Activated T-cell treated with anti-CD3 and anti-CD28 coated beads, Interleukin-2, amount 50 U/mL, for 24 hours (primary cell): ENCODE measurements around the gene VPS37C.

ENCODE experiments used
- DNase-seq: peaks from one replicate; pipeline ENCODE4 v3.0.0-alpha.2; 2020
- H3K27ac Mint-ChIP-seq: 2 replicates; pipeline ENCODE4 v1.8.0; 2020; ENCODE audit warnings: mild to moderate bottlenecking, mixed read lengths
- H3K27me3 Mint-ChIP-seq: 2 replicates; pipeline ENCODE4 v1.8.0; 2020; ENCODE audit warnings: mixed read lengths
- H3K36me3 Mint-ChIP-seq: 2 replicates; pipeline ENCODE4 v1.8.0; 2020; ENCODE audit warnings: low read depth, mixed read lengths
- H3K4me1 Mint-ChIP-seq: 2 replicates; pipeline ENCODE4 v1.8.0; 2020; ENCODE audit warnings: low read depth, mixed read lengths
- H3K4me3 Mint-ChIP-seq: 2 replicates; pipeline ENCODE4 v1.8.0; 2020; ENCODE audit warnings: mild to moderate bottlenecking, moderate library complexity, mixed read lengths
- H3K9me3 Mint-ChIP-seq: 2 replicates; pipeline ENCODE4 v1.8.0; 2020; ENCODE audit warnings: mixed read lengths

The VPS37C gene

DNA sequence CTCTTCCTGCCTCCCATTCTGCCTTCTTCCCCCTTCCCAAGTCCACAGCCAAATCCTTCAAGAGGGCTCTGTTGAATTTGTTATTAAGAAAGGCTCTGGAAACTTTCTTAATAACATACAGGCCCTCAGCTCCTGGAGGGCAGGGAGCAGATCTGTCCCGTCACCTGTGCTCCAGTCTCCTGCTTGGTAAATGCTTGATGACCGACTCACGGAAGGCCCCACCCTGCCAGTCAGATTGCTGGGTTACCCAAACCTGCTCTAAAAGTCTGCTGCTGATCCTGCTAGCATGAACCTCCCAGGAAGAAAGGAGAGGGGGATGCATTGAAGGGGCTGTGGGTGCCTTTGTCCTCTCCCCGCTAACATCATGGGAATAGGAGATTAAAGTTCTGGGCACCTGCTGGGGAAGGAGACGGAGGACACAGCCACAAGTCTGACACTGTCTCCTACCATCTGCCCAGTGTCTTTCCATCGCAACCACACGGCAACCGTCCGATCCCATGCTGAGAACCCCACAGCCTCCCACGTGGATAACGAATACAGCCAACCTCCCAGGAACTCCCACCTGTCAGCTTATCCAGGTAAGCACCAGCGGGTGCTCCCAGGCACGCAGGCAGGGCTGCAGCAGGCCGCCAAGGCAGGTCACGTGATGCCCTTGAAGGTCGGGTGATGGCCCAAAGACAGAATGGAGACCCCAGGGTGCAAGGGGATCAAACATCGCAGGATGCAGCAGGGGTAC, 36.5 kb downstream of the VPS37C start:
- Mint-ChIP-seq H3K36me3 (peaks cover 86% of the 10 kb centered on the region), H3K27ac (peak overlapping the region; percentile 76), H3K9me3 (no peaks in the 10 kb centered on the region), H3K4me1 (peaks cover 65% of the 10 kb centered on the region), H3K27me3 (no peaks in the 10 kb centered on the region), H3K4me3 (no peak overlapping the region)
- DNase-seq, result no peak

DNA sequence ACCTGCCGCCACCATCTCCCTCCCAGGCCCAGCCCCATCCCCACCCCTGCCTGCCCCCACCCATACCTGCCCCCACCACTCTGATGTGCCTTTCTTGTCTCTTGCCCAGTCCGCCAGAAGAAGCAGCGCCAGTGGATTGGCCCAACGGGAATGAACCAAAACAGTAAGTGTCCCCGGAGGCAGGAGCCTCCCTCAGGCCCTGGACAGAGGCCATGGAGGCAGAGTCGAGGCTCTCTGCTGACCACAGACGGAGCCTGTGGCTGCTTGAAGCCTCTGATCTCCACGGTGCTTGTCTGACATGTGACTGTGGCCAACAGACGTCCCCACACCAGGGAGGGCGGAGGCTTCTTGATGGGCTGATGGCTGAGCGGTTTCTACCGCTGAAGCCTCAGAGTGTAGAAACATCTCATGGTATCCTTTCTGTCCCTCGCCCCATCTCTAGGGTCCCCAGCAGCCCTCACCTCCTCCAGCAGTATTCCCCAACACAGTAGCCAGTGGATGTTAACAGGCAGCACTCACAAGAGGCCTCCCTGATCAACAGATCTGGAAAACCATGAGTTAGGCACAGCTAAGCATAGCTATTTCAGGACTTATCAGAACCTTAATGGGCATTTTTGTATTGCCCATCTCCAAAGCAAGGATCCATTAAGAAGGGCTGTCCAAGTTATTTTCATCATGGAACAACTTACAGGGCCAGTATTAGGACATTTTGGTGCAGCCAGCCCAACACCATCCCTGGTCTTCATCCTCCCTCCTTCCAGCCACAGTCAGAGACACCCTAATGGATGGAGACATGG, 37.3 kb downstream of the VPS37C start:
- Mint-ChIP-seq H3K9me3 (no peaks in the 10 kb centered on the region), H3K36me3 (peaks cover 94% of the 10 kb centered on the region), H3K27ac (peak overlapping the region; percentile 76), H3K4me3 (no peak overlapping the region), H3K4me1 (peaks cover 65% of the 10 kb centered on the region), H3K27me3 (no peaks in the 10 kb centered on the region)
- DNase-seq, result no peak

DNA sequence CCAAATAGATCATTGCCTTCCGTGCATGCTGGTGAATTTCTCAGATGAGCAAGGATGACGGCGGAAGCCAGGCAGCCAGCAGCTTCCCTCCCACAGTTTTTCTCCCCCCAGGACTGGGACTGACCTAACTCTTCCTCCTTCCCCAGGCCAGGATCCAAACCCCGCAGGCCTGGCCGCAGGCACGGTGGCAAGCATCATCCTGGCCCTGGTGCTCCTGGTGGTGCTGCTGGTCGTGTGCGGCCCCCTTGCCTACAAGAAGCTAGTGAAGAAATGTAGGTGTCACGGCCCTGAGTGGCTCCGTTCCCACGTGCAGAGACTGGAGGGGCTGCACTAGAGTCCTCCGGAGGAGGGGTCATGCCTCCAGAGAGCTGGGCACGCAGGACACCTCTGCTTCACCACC, 38.5 kb downstream of the VPS37C start:
- peaks cover 97% of the 10 kb centered on the region for H3K36me3 Mint-ChIP-seq
- no peak for DNase-seq
- H3K27ac Mint-ChIP-seq, result peak overlapping the region; percentile 79

DNA sequence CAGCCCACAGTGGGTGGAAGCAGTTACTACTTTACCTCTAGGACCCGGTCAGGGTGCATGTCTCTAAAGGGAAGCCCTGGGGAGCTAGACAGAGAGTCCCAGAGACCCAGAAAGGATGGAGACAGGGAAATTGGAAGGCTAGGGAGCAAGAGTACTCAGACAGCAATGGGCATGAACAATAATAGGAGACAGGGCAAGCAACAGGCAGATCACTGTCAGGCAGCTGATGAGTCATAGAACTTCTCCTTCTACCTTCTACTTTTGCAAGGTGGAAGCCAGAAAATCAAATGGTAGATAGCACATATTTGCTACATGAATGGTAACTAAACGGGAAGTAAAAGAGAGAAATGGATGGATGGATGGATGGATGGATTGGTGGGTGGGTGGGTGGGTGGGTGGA, 39.3 kb downstream of the VPS37C start:
- Mint-ChIP-seq H3K9me3 (no peaks in the 10 kb centered on the region), H3K27ac (peak overlapping the region; percentile 95), H3K27me3 (no peaks in the 10 kb centered on the region), H3K4me3 (no peak overlapping the region), H3K36me3 (peaks cover 97% of the 10 kb centered on the region), H3K4me1 (peaks cover 66% of the 10 kb centered on the region)
- no peak for DNase-seq

More for the DNA sequence above, 38.5 kb downstream of the VPS37C start:
- Mint-ChIP-seq H3K9me3 (no peaks in the 10 kb centered on the region), H3K27me3 (no peaks in the 10 kb centered on the region), H3K4me1 (peaks cover 66% of the 10 kb centered on the region), H3K4me3 (no peak overlapping the region)

DNA sequence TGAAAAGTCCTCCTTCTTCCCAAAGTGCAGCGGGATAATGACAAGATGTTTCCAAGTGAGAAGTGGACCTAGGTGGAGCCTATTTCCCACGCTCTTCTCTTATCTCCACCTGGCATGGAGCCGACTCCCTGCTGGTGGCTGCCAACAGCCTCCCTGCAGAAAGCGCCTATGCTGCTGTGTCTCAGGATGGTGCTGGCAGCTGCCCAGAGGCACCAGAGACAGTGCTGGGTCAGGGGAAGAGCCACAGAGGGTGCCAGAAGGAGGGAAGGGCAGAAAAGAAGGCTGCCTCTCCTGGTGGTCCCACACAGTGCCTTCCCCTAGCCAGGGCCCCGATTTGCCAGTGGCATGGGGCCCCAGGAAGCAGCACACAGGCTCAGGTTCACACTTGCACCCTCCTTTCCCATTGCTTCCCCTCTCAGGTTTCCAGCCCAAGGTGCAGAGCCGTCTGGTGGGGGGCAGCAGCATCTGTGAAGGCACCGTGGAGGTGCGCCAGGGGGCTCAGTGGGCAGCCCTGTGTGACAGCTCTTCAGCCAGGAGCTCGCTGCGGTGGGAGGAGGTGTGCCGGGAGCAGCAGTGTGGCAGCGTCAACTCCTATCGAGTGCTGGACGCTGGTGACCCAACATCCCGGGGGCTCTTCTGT, 39.9 kb downstream of the VPS37C start:
- Mint-ChIP-seq H3K36me3 (peaks cover 97% of the 10 kb centered on the region), H3K4me3 (no peak overlapping the region), H3K27me3 (no peaks in the 10 kb centered on the region), H3K4me1 (peaks cover 68% of the 10 kb centered on the region), H3K27ac (peak overlapping the region; percentile 95), H3K9me3 (peaks cover 3% of the 10 kb centered on the region)
- no peak for DNase-seq

DNA sequence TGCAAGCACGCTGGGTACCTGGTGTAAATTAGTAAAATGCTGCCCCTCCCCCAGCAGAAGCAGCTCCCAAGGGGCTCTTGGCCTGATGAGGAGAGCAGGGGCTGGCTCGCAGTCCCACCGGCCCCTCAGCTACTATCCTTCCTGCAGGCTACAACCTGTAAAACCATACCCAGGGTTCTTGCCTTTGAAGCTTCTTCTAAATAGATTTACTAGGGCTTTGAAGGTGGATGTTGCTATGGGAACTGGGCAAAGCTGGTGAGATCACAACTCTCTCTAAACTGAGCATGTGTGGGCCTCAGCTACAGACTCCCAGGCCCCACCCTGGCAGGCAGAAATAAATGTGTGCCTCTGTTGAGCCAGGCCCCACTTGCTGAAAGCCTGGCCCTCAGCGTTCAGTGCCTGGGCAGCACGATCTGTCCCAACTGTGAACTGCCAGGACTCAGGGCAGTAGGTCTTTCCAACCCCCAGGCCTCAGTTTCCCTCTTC, 40.5 kb downstream of the VPS37C start:
- H3K4me1 Mint-ChIP-seq, result peaks cover 69% of the 10 kb centered on the region
- DNase-seq, result no peak
- H3K36me3 Mint-ChIP-seq, result peaks cover 97% of the 10 kb centered on the region
- H3K27ac Mint-ChIP-seq, result peak overlapping the region; percentile 95
- no peak overlapping the region for H3K4me3 Mint-ChIP-seq
- peaks cover 3% of the 10 kb centered on the region for H3K9me3 Mint-ChIP-seq
- no peaks in the 10 kb centered on the region for H3K27me3 Mint-ChIP-seq

DNA sequence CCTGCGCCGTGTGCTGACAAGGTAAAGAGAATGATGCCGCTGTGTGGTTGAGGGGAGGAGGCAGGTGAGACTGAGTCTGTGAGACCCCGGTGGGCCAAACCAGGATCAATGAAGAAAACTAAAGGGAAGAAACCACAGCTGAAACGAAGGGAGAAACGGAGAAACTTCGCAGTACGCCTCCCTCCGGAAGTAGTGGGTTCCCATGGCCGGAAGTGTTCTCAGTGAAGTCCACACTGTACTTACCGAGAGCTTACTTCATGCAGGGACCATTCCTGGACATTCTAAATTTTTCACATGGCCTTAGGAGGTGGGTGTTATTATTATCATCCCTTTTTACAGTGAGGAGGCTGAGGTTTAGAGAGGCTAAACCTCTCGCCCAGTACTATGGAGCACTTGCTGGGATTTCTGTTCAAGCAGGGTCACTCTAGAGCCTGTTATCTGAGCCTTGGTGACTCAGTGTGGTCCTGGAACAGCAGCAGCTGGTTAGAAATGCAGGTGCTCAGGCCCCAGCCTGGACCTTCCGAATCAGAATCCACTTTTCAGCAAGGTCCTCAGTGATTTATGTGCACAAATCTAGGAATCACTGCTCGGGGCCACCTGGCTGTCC, 41.0 kb downstream of the VPS37C start:
- H3K4me1 Mint-ChIP-seq, result peaks cover 73% of the 10 kb centered on the region

DNA sequence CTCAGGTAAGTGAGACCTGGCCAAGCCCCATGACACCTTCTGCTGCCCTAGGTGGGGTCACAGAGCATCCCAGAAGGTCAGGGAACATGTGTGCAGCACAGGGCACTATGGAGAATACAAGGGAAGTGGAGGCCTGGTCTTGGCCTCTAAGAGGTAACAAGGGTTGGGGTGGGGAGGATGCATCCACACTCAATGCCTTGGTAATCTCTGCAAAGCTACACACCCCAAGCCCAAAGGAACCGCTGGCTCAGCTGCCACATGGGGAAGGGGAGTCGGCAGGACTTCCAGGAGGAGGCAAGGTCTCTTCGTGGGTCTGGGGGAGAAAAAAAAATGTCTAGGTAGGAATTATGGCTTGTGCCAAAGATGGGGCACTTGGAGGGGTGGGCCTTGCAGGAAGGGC, 41.7 kb downstream of the VPS37C start:
- H3K4me3 Mint-ChIP-seq, result peak overlapping the region; percentile 62
- peaks cover 97% of the 10 kb centered on the region for H3K36me3 Mint-ChIP-seq
- H3K27me3 Mint-ChIP-seq, result no peaks in the 10 kb centered on the region
- DNase-seq, result no peak
- peak overlapping the region; percentile 95 for H3K27ac Mint-ChIP-seq
- peaks cover 3% of the 10 kb centered on the region for H3K9me3 Mint-ChIP-seq
- H3K4me1 Mint-ChIP-seq, result peaks cover 80% of the 10 kb centered on the region

More for the DNA sequence above, 41.0 kb downstream of the VPS37C start:
- Mint-ChIP-seq H3K36me3 (peaks cover 97% of the 10 kb centered on the region), H3K4me3 (peak overlapping the region; percentile 62), H3K27ac (peak overlapping the region; percentile 95), H3K27me3 (no peaks in the 10 kb centered on the region), H3K9me3 (peaks cover 3% of the 10 kb centered on the region)
- DNase-seq, result peak; percentile 34

DNA sequence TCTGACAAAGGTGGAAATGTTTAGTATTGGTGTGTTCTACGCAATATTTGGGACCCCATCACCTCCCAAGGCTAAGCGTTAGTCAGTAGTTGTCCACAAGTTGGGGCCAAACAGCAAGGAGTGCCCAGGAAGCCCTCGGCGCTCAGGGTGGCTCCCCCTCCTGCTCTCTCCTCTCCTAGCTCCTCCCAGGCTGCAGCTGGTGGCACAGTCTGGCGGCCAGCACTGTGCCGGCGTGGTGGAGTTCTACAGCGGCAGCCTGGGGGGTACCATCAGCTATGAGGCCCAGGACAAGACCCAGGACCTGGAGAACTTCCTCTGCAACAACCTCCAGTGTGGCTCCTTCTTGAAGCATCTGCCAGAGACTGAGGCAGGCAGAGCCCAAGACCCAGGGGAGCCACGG, 42.2 kb downstream of the VPS37C start:
- Mint-ChIP-seq H3K36me3 (peaks cover 97% of the 10 kb centered on the region), H3K4me3 (peak overlapping the region; percentile 35), H3K27me3 (no peaks in the 10 kb centered on the region), H3K27ac (peak overlapping the region; percentile 95), H3K4me1 (peaks cover 83% of the 10 kb centered on the region), H3K9me3 (peaks cover 3% of the 10 kb centered on the region)
- peak; percentile 35 for DNase-seq

DNA sequence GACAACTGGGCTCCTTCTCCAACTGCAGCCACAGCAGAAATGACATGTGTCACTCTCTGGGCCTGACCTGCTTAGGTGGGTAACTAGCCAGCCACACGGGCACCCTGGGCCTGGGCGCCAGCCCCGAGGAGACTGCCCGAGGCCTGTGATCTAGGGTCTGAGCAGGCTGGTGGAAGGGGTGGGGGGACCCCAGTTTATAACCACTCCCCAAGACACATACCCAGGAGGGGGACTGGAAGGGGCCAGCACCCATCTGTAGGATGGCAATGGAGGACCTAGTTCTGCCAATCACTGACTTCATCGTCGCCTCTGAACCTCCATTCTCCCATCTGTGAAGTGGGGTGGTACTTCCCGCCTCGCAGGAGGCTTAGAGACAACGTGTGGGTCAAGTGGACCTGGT, 42.8 kb downstream of the VPS37C start:
- peak; percentile 31 for DNase-seq
- peaks cover 88% of the 10 kb centered on the region for H3K4me1 Mint-ChIP-seq
- H3K4me3 Mint-ChIP-seq, result peak overlapping the region; percentile 30
- H3K9me3 Mint-ChIP-seq, result peaks cover 3% of the 10 kb centered on the region
- H3K27ac Mint-ChIP-seq, result peak overlapping the region; percentile 95
- H3K36me3 Mint-ChIP-seq, result peaks cover 98% of the 10 kb centered on the region
- no peaks in the 10 kb centered on the region for H3K27me3 Mint-ChIP-seq

DNA sequence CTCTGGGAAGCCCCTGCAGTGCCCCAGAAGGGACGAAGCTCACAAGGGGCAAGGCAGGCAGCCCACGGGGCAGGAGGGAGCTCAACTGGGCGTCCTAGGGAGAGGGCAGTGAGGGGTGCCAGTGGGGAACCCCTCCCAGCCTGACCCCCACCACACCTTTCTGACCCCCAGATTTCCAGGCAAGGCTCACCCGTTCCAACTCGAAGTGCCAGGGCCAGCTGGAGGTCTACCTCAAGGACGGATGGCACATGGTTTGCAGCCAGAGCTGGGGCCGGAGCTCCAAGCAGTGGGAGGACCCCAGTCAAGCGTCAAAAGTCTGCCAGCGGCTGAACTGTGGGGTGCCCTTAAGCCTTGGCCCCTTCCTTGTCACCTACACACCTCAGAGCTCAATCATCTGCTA, 43.2 kb downstream of the VPS37C start:
- peak overlapping the region; percentile 95 for H3K27ac Mint-ChIP-seq
- peaks cover 98% of the 10 kb centered on the region for H3K36me3 Mint-ChIP-seq
- DNase-seq, result peak; percentile 30
- peaks cover 88% of the 10 kb centered on the region for H3K4me1 Mint-ChIP-seq
- H3K27me3 Mint-ChIP-seq, result no peaks in the 10 kb centered on the region
- H3K4me3 Mint-ChIP-seq, result no peak overlapping the region
- peaks cover 3% of the 10 kb centered on the region for H3K9me3 Mint-ChIP-seq

DNA sequence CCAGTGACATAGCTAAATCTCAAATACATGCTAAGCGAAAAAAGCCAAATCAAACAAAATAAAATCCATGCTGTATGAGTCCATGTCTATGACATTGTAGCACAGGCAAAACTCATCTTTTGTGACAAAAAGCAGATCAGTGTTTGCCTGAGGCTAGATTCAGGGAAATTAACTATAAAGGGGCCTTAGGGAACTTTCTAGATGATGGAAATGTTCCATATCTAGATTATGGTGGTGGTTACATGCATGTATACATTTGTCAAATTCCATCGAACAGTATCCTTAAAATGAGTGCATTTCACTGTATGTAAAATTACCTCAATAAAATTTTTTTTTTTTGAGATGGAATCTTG, 44.1 kb downstream of the VPS37C start:
- H3K36me3 Mint-ChIP-seq, result peaks cover 98% of the 10 kb centered on the region
- peak overlapping the region; percentile 94 for H3K27ac Mint-ChIP-seq
- H3K27me3 Mint-ChIP-seq, result no peaks in the 10 kb centered on the region
- no peak for DNase-seq
- H3K9me3 Mint-ChIP-seq, result peaks cover 3% of the 10 kb centered on the region
- H3K4me3 Mint-ChIP-seq, result peak overlapping the region; percentile 13
- peaks cover 92% of the 10 kb centered on the region for H3K4me1 Mint-ChIP-seq

DNA sequence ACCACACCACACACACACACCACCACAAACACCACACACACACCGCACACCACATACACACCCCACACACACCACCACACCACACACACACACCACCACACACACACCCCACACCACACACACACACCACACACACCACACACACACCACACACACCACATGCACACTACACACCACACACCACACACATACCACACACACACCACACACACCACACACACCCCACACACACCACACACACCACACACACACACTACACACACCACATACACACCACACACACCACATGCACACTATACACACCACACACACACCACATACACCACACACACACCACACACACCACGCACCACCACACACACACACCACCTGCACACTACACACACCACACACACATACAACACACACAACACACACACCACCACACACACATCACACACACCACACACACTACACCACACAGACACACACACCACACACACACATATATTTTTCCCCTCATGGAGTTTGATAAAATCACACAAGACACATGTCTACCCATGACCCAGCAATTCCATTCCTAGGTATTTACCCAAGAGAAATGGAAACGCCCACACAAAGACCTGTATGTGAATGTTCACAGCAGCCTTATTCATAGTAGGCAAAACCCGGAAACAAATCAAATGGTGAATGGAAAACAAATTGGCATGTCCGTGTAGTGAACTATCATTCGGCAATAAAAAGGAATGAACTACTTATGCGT, 44.6 kb downstream of the VPS37C start:
- Mint-ChIP-seq H3K27ac (peak overlapping the region; percentile 94), H3K4me1 (peaks cover 93% of the 10 kb centered on the region), H3K9me3 (peaks cover 5% of the 10 kb centered on the region), H3K36me3 (peaks cover 99% of the 10 kb centered on the region), H3K27me3 (no peaks in the 10 kb centered on the region), H3K4me3 (peak overlapping the region; percentile 13)
- DNase-seq, result peak; percentile 44
